ENCODE data around the gene PRR15L.

DNA sequence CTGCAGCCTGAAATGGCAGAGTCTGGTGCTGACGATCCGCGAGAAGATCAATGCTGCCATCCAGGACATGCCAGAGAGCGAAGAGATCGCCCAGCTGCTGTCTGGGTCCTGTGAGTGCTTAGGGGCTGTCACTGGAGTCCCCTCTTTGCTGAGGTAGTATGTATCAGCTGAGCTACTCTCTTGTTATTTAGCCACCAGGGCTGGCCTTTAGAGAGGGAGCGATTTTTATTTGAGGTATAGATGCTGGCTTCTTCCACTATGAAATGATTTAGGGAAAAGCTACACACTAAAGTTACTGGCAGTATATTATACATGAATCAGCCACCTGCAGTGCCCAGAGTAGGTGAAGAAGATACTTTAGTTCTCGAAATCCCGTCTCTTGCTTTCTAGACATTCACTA, 15.9 kb upstream of the PRR15L start:
- TF ChIP-seq, protein P1, sequence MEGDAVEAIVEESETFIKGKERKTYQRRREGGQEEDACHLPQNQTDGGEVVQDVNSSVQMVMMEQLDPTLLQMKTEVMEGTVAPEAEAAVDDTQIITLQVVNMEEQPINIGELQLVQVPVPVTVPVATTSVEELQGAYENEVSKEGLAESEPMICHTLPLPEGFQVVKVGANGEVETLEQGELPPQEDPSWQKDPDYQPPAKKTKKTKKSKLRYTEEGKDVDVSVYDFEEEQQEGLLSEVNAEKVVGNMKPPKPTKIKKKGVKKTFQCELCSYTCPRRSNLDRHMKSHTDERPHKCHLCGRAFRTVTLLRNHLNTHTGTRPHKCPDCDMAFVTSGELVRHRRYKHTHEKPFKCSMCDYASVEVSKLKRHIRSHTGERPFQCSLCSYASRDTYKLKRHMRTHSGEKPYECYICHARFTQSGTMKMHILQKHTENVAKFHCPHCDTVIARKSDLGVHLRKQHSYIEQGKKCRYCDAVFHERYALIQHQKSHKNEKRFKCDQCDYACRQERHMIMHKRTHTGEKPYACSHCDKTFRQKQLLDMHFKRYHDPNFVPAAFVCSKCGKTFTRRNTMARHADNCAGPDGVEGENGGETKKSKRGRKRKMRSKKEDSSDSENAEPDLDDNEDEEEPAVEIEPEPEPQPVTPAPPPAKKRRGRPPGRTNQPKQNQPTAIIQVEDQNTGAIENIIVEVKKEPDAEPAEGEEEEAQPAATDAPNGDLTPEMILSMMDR (IDR thresholded peaks at IDR 0.05), result no peak
- no peak for TF ChIP-seq POLR2A (IDR thresholded peaks at IDR 0.05)
